ENCODE data around the gene TEX19. TPM values are rescaled to one million over a fixed set of nuclear protein-coding genes. Genes with fewer than 3 reads are reported as not detected.

TEX19 gene
- total RNA-seq, 3 donors from 2014 or later (not counting 1 experiment from before 2014, with no cell fraction given), result not detected

- peaks cover 18 to 27% of the 10 kb centered on the region in 2 donors for H3K4me1 Mint-ChIP-seq
- H3K36me3 Mint-ChIP-seq, result no peaks in the 10 kb centered on the region
- Histone ChIP-seq H3K27me3 (ENCODE audit: control insufficient read depth, insufficient read depth, low read length) (no peaks in the 10 kb centered on the region), H3K4me3 (ENCODE audit: low read length) (no peak overlapping the region), H3K36me3 (ENCODE audit: control insufficient read depth, insufficient read depth, low read length) (peaks cover 4% of the 10 kb centered on the region), H3K4me1 (ENCODE audit: control insufficient read depth, insufficient read depth, low read length) (peaks cover 59% of the 10 kb centered on the region), H3K9me3 (ENCODE audit: control insufficient read depth, insufficient read depth, low read length) (no peaks in the 10 kb centered on the region), H3K27ac (ENCODE audit: low read length) (no peak overlapping the region)
- intact Hi-C loops (cut with micrococcal nuclease), result loop anchor here (5.0 kb wide), 1 partner anchor 52 kb away; no protein-coding TSS in a partner anchor
- no peak for TF ChIP-seq CTCF (IDR thresholded peaks at IDR 0.05)
- DNase-seq (peak in 1 of 2 donors; percentile 28), ATAC-seq (no peak)
- H3K4me3 Mint-ChIP-seq, result no peak overlapping the region
- WGBS (ENCODE audit: insufficient coverage), result 97% methylated on average over 35 of the region's 35 CpGs
- H3K9me3 Mint-ChIP-seq, result no peaks in the 10 kb centered on the region
- no peak overlapping the region for H3K27ac Mint-ChIP-seq
- H3K27me3 Mint-ChIP-seq (ENCODE audit: low read depth in 2 of 2), result no peaks in the 10 kb centered on the region
Observed at GRCh38 chr17:82319619-82320062, 39.4 kb upstream of the TEX19 start.

GRCh38 chr17:82320140-82320840 is 38.8 kb upstream of the TEX19 start:
- intact Hi-C loops (cut with micrococcal nuclease), result no loop called here
- H3K9me3 ChIP-seq (ENCODE audit: control insufficient read depth, insufficient read depth, low read length), result no peaks in the 10 kb centered on the region
- Mint-ChIP-seq H3K4me3 (no peak overlapping the region), H3K27me3 (ENCODE audit: low read depth in 2 of 2) (no peaks in the 10 kb centered on the region), H3K27ac (no peak overlapping the region), H3K9me3 (no peaks in the 10 kb centered on the region), H3K4me1 (peaks cover 17 to 20% of the 10 kb centered on the region in 2 donors), H3K36me3 (no peaks in the 10 kb centered on the region)
- H3K27ac ChIP-seq (ENCODE audit: low read length), result no peak overlapping the region
- WGBS (ENCODE audit: insufficient coverage), result 92% methylated on average over 25 of the region's 26 CpGs
- peaks cover 52% of the 10 kb centered on the region for H3K4me1 ChIP-seq (ENCODE audit: control insufficient read depth, insufficient read depth, low read length)
- ATAC-seq, result no peak
- DNase-seq, result no peak
- H3K27me3 ChIP-seq (ENCODE audit: control insufficient read depth, insufficient read depth, low read length), result no peaks in the 10 kb centered on the region
- H3K4me3 ChIP-seq (ENCODE audit: low read length), result no peak overlapping the region
- no peaks in the 10 kb centered on the region for H3K36me3 ChIP-seq (ENCODE audit: control insufficient read depth, insufficient read depth, low read length)
- TF ChIP-seq CTCF (IDR thresholded peaks at IDR 0.05), result no peak

GRCh38 chr17:82320956-82321927 is 37.8 kb upstream of the TEX19 start:
- H3K36me3 Mint-ChIP-seq, result no peaks in the 10 kb centered on the region
- Histone ChIP-seq H3K9me3 (ENCODE audit: control insufficient read depth, insufficient read depth, low read length) (no peaks in the 10 kb centered on the region), H3K27me3 (ENCODE audit: control insufficient read depth, insufficient read depth, low read length) (no peaks in the 10 kb centered on the region), H3K4me3 (ENCODE audit: low read length) (no peak overlapping the region), H3K4me1 (ENCODE audit: control insufficient read depth, insufficient read depth, low read length) (peaks cover 43% of the 10 kb centered on the region), H3K27ac (ENCODE audit: low read length) (no peak overlapping the region), H3K36me3 (ENCODE audit: control insufficient read depth, insufficient read depth, low read length) (no peaks in the 10 kb centered on the region)
- WGBS (ENCODE audit: insufficient coverage), result 44% methylated on average over 63 of the region's 65 CpGs
- peak overlapping the region in 1 of 2 donors; percentile 64 for H3K27ac Mint-ChIP-seq
- DNase-seq (peak; percentile 72 to 93), ATAC-seq (peak; percentile 39 to 61 (median 52))
- H3K27me3 Mint-ChIP-seq (ENCODE audit: low read depth in 2 of 2), result no peaks in the 10 kb centered on the region
- intact Hi-C loops (cut with micrococcal nuclease), result loop anchor here (1.0 kb wide), 1 partner anchor 85 kb away; no protein-coding TSS in a partner anchor
- TF ChIP-seq CTCF (IDR thresholded peaks at IDR 0.05), result peak; percentile 99
- no peaks in the 10 kb centered on the region for H3K9me3 Mint-ChIP-seq
- H3K4me1 Mint-ChIP-seq, result peaks cover 9 to 11% of the 10 kb centered on the region in 2 donors
- H3K4me3 Mint-ChIP-seq, result peak overlapping the region; percentile 71

Data from natural killer cell (primary cell).